Neural crest cell (in vitro differentiated cells): ENCODE measurements around the gene TMC5. TPM values are rescaled to one million over a fixed set of nuclear protein-coding genes. Genes with fewer than 3 reads are reported as not detected.

Experiments used
- DNase-seq: peaks from one replicate; pipeline ENCODE4 v3.0.0; 2021; ENCODE audit warnings: low read depth, mixed read lengths, low spot score
- H3K27ac Mint-ChIP-seq: one replicate; pipeline ENCODE4 v1.8.0; 2021; ENCODE audit warnings: mild to moderate bottlenecking, mixed read lengths; ENCODE audit not compliant: unreplicated experiment
- H3K27me3 Mint-ChIP-seq: 2 replicates; pipeline ENCODE4 v1.8.0; 2021; ENCODE audit warnings: low read depth, mild to moderate bottlenecking, mixed read lengths
- H3K36me3 Mint-ChIP-seq: 2 replicates; pipeline ENCODE4 v1.8.0; 2021; ENCODE audit warnings: low read depth, mild to moderate bottlenecking, mixed read lengths
- H3K4me1 Mint-ChIP-seq: 2 replicates; pipeline ENCODE4 v1.8.0; 2021; ENCODE audit warnings: mixed read lengths
- H3K4me3 Mint-ChIP-seq: one replicate; pipeline ENCODE4 v1.8.0; 2021; ENCODE audit warnings: mild to moderate bottlenecking, mixed read lengths
- H3K9me3 Mint-ChIP-seq: 2 replicates; pipeline ENCODE4 v1.8.0; 2021; ENCODE audit warnings: mixed read lengths
- CTCF ChIP-seq: fragments of 200-600 bp; sonication (generic); conservative IDR thresholded peaks from 2 replicates; pipeline ENCODE4 v1.5.0; 2021; ENCODE audit warnings: antibody characterized with exemption, mild to moderate bottlenecking
- total RNA-seq: library from RNA; stranded (reverse); gene quantifications from 2 replicates; pipeline ENCODE4 v1.2.1, GENCODE V29; 2021

The TMC5 gene
- total RNA-seq, 1 donor from 2014 or later: not detected

GRCh38 chr16:19503461-19504075 is 85.9 kb downstream of the TMC5 start:
- no peak overlapping the region for H3K27ac Mint-ChIP-seq
- peaks cover 4% of the 10 kb centered on the region for H3K4me1 Mint-ChIP-seq
- no peak for DNase-seq
- no peaks in the 10 kb centered on the region for H3K27me3 Mint-ChIP-seq
- H3K36me3 Mint-ChIP-seq: peaks cover 12% of the 10 kb centered on the region
- H3K9me3 Mint-ChIP-seq: no peaks in the 10 kb centered on the region
- TF ChIP-seq CTCF: no peak
- H3K4me3 Mint-ChIP-seq: no peak overlapping the region

GRCh38 chr16:19505600-19506303 is 88.1 kb downstream of the TMC5 start:
- TF ChIP-seq CTCF: no peak
- no peak for DNase-seq
- Mint-ChIP-seq H3K36me3 (peaks cover 12% of the 10 kb centered on the region), H3K4me3 (no peak overlapping the region), H3K4me1 (peaks cover 4% of the 10 kb centered on the region), H3K9me3 (no peaks in the 10 kb centered on the region), H3K27ac (no peak overlapping the region), H3K27me3 (no peaks in the 10 kb centered on the region)

GRCh38 chr16:19506965-19507364 is 89.3 kb downstream of the TMC5 start:
- peaks cover 4% of the 10 kb centered on the region for H3K4me1 Mint-ChIP-seq
- no peaks in the 10 kb centered on the region for H3K9me3 Mint-ChIP-seq
- H3K27ac Mint-ChIP-seq: no peak overlapping the region
- peaks cover 14% of the 10 kb centered on the region for H3K36me3 Mint-ChIP-seq
- H3K27me3 Mint-ChIP-seq: no peaks in the 10 kb centered on the region
- no peak overlapping the region for H3K4me3 Mint-ChIP-seq
- TF ChIP-seq CTCF: no peak
- DNase-seq: no peak

GRCh38 chr16:19507867-19508266 is 90.2 kb downstream of the TMC5 start:
- no peak overlapping the region for H3K4me3 Mint-ChIP-seq
- H3K27me3 Mint-ChIP-seq: no peaks in the 10 kb centered on the region
- H3K4me1 Mint-ChIP-seq: peaks cover 4% of the 10 kb centered on the region
- no peak overlapping the region for H3K27ac Mint-ChIP-seq
- DNase-seq: no peak
- peaks cover 16% of the 10 kb centered on the region for H3K36me3 Mint-ChIP-seq
- TF ChIP-seq CTCF: no peak
- H3K9me3 Mint-ChIP-seq: peaks cover 4% of the 10 kb centered on the region

GRCh38 chr16:19512297-19512696 is 94.6 kb downstream of the TMC5 start:
- Mint-ChIP-seq H3K36me3 (peaks cover 41% of the 10 kb centered on the region), H3K4me1 (peaks cover 4% of the 10 kb centered on the region), H3K4me3 (no peak overlapping the region), H3K27me3 (no peaks in the 10 kb centered on the region), H3K9me3 (peaks cover 4% of the 10 kb centered on the region), H3K27ac (no peak overlapping the region)
- no peak for TF ChIP-seq CTCF
- DNase-seq: no peak
